ENCODE data around the gene PDP2.

- TF ChIP-seq REST (IDR thresholded peaks at IDR 0.05; ENCODE audit: insufficient read depth in 1 of 2, low read depth in 2 of 2, low read length in 2 of 2) (no peak), TAF1 (IDR thresholded peaks at IDR 0.05; ENCODE audit: borderline replicate concordance, insufficient read depth, low read length) (peak; percentile 57; the same call in 1 of the 2 replicates), POLR2AphosphoS5 (IDR thresholded peaks at IDR 0.05; ENCODE audit: low read depth, low read length) (peak; percentile 61; the same call in 1 of the 2 replicates), FOXP2 (optimal IDR thresholded peaks at IDR 0.05; ENCODE audit: borderline replicate concordance, extremely low read depth, extremely low read length, insufficient read depth) (peak; percentile 83)
Observed at GRCh38 chr16:66934138-66934838, 54.0 kb downstream of the PDP2 start, which contains the start of gene CIAO2B.

All from PFSK-1 (cell line).